GM18511 (cell line): ENCODE data around the gene CZIB.
"Not testable (repeated sequence)": the region's sequence is repeated elsewhere in the genome, so short reads cannot be mapped to it uniquely, and the experiment has no call there.

Experiments
- ATAC-seq: cut with Tn5 transposase; IDR thresholded peaks from one replicate; pipeline ENCODE4 v1.9.1; 2021; ENCODE audit warnings: mild to moderate bottlenecking, moderate library complexity; ENCODE audit not compliant: unreplicated experiment

CZIB gene

GRCh38 chr1:53238197-53239155 is 18.0 kb upstream of the CZIB start, which contains the start of gene MAGOH:
TSS of gene MAGOH (minus strand) at chr1:53238518. CDS start at chr1:53238448, 70 bp downstream.
- peak; percentile 99 for ATAC-seq

- no peak for ATAC-seq
Measured at GRCh38 chr1:53237638-53238037, 17.2 kb upstream of the CZIB start.

GRCh38 chr1:53220962-53221286 is 490 bp upstream of the CZIB start:
- ATAC-seq: no peak

GRCh38 chr1:53219711-53220110 is 723 bp downstream of the CZIB start:
- no peak for ATAC-seq

GRCh38 chr1:53218201-53218600 is 2.2 kb downstream of the CZIB start:
- no peak for ATAC-seq

- no peak for ATAC-seq
Measured at GRCh38 chr1:53214376-53214940, 6.0 kb downstream of the CZIB start.

GRCh38 chr1:53210954-53211353 is 9.5 kb downstream of the CZIB start:
- ATAC-seq: no peak

GRCh38 chr1:53210352-53210751 is 10.1 kb downstream of the CZIB start:
- ATAC-seq: no peak

GRCh38 chr1:53207726-53208125 is 12.7 kb downstream of the CZIB start:
- no peak for ATAC-seq

- ATAC-seq: no peak
Measured at GRCh38 chr1:53206735-53207379, 13.6 kb downstream of the CZIB start.

GRCh38 chr1:53206083-53206685 is 14.2 kb downstream of the CZIB start:
- not testable (repeated sequence) for ATAC-seq

- not testable (repeated sequence) for ATAC-seq
Measured at GRCh38 chr1:53205496-53205895, 14.9 kb downstream of the CZIB start.

GRCh38 chr1:53203466-53203865 is 17.0 kb downstream of the CZIB start:
- no peak for ATAC-seq

GRCh38 chr1:53198241-53198651 is 22.2 kb downstream of the CZIB start:
- no peak for ATAC-seq

- ATAC-seq: no peak
Measured at GRCh38 chr1:53197291-53198200, 22.9 kb downstream of the CZIB start.

GRCh38 chr1:53196485-53197290 is 23.7 kb downstream of the CZIB start, which contains the start of gene CPT2:
TSS of gene CPT2 (plus strand) at chr1:53196824. CDS start at chr1:53196944, 120 bp downstream.
- ATAC-seq: peak; percentile 99

- ATAC-seq: peak; percentile 32
Measured at GRCh38 chr1:53196017-53196484, 24.4 kb downstream of the CZIB start.

- ATAC-seq: no peak
Measured at GRCh38 chr1:53195246-53196016, 25.0 kb downstream of the CZIB start.
